Fibroblast of gingiva (primary cell): ENCODE data around the gene POLR1B.
"Not testable (repeated sequence)": the region's sequence is repeated elsewhere in the genome, so short reads cannot be mapped to it uniquely, and the experiment has no call there.

Experiments
- DNase-seq: peaks from one replicate; pipeline ENCODE4 v3.0.0-alpha.2; 2011; ENCODE audit warnings: low read depth

Gene POLR1B, protein sequence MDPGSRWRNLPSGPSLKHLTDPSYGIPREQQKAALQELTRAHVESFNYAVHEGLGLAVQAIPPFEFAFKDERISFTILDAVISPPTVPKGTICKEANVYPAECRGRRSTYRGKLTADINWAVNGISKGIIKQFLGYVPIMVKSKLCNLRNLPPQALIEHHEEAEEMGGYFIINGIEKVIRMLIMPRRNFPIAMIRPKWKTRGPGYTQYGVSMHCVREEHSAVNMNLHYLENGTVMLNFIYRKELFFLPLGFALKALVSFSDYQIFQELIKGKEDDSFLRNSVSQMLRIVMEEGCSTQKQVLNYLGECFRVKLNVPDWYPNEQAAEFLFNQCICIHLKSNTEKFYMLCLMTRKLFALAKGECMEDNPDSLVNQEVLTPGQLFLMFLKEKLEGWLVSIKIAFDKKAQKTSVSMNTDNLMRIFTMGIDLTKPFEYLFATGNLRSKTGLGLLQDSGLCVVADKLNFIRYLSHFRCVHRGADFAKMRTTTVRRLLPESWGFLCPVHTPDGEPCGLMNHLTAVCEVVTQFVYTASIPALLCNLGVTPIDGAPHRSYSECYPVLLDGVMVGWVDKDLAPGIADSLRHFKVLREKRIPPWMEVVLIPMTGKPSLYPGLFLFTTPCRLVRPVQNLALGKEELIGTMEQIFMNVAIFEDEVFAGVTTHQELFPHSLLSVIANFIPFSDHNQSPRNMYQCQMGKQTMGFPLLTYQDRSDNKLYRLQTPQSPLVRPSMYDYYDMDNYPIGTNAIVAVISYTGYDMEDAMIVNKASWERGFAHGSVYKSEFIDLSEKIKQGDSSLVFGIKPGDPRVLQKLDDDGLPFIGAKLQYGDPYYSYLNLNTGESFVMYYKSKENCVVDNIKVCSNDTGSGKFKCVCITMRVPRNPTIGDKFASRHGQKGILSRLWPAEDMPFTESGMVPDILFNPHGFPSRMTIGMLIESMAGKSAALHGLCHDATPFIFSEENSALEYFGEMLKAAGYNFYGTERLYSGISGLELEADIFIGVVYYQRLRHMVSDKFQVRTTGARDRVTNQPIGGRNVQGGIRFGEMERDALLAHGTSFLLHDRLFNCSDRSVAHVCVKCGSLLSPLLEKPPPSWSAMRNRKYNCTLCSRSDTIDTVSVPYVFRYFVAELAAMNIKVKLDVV

DNA sequence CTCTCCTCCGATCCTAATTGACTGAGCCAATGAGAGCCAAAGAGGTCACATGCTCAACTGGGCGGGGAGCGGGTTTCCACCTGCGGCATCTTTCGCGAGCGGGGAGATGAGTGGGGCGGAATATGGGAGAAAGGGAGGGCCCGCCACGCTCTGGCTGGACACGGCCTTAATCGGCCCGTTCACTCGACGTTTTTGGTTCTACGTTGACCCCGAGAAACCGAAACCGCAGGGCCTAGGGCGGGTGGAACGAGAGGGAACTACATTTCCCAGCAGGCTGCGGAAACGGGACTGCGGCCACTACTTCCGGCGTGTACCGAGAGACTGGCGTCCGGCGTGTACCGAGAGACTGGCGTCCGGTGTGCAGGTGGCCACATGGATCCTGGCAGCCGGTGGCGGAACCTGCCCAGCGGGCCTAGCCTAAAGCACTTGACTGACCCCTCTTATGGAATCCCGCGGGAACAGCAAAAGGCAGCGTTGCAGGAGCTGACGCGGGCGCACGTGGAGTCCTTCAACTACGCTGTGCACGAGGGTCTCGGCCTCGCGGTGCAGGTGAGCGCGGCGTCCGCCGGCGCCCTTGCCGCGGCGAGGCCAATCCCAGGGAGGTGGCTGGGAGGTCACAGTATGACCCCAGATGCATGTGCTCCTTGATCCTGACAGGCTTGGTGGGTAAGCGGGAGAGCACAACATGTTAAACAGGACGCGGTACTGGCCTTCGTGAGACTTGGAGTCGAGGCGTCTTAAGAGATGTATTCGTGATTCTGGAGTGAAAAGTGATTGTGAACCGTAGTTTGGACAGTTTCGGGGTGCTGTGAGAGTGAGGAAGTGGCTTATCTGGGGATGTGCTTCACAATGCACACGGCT, at the start of gene POLR1B:
POLR1B (plus strand) TSS at position 343 of the 861 bp plus-strand sequence; CDS start at position 373, 30 bp downstream.
- peak; percentile 73 for DNase-seq

DNA sequence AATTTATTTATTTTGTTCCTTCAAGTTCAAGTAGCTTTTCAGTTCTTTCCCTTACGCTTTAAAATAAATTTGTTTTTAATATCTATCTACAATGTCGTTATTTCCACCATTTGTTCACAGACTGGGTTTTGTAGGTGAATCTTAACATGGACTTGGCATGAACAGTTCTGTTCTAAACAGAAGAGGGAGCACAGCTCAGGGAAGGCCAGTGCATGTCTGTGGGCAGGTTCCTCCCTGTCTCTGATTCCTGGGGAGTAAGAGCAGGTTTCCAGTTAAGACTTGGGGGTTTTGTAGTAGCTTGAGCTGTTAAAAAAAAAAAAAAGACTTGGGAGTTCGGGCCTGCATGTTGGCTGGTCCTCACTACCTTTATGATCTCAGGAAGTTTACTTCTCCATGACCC, 49.2 kb upstream of the POLR1B start:
- no peak for DNase-seq

DNA sequence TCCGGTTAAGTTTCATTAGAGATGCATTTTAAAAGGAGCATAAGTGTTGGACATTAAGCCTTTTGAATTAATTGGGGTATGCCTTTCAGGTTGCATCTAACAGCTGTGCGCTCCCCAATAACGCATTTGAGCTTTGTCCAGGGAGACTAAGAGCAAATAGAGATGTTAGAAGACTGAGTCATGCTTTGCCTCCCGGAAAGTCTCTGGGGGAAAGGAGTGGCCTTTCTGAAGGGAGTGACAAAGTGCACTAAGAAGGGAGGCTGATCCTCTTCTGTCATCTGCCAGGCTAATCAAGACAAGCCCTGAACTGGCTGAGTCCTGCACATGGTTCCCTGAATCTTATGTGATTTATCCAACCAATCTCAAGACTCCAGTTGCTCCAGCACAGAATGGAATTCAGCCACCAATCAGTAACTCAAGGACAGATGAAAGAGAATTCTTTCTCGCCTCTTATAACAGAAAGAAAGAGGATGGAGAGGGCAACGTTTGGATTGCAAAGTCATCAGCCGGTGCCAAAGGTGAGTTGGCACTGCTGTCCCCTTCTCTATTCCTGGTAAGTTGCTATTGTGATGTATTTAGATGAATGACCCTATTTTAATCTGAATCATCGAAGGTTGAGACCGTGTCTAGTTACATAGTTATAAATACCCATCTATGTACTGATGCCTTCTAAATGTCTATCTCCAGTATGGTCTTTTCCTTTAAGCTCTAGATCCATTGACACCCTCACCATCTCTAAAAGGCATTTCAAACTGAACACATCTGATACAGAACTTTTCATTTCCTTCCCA, 48.2 kb upstream of the POLR1B start:
- DNase-seq: peak; percentile 67

DNA sequence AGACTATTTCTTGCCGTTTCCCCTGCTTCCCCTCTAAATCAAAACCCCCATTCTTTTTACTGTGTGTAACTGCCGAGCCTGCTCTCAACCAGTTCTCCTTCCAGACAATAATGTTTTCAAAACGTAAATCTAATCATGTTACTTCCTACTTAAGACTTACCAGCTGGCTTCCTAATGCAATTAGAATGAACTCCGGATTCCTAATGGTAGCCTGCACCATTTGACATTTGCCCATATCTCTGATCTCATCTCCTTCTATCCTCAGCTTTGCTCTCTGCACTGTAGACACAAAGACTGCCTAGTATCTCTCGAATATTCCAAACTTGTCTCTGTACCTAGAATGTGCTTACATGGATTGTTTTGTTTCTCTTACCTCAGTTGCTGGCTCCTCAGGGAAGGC, 47.4 kb upstream of the POLR1B start:
- DNase-seq: no peak

DNA sequence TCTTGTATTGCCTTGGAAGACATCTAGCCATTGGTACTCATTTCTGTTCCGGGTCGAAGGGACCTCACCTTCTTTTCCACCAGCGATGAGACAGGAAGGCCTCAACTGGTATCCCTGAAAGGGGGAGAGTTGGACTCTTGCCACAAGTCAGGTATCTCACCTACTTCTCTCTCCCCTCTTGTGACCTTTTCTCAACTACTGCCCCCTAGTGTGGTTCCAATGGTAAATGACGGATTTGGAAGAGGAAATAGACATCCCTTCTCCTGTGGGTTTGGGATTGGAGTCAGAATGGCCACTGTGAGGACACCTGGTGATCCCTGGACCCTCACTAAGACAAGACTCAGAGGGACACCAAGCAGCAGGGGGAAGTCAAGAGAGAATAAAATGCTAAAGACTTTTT, 46.4 kb upstream of the POLR1B start:
- DNase-seq: not testable (repeated sequence)

DNA sequence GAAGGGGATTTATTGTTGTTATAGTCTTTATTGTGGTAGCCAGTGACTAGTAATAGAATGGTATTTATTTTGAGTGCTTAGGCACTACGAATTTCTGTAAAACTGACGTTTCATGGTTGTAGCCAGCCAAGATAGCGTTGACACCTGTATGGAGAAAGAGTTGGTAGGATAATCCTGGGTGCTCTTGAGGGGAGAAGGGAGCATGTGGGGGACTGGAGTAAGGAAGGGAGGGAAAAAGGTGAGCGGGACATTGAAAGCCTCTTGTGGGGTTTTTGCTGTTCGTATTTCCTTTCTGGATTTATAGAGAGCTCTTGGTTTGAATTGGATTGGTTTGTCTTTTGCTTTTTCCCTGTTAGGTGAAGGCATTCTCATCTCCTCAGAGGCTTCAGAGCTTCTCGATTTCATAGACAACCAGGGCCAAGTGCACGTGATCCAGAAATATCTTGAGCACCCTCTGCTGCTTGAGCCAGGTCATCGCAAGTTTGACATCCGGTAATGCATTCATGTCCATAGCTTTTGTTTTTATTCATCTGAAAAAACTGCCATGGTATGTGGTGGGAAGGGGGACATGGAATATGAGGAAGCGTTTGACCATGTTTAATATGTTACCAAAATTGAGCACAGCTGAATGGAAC, 41.3 kb upstream of the POLR1B start:
- peak; percentile 50 for DNase-seq

DNA sequence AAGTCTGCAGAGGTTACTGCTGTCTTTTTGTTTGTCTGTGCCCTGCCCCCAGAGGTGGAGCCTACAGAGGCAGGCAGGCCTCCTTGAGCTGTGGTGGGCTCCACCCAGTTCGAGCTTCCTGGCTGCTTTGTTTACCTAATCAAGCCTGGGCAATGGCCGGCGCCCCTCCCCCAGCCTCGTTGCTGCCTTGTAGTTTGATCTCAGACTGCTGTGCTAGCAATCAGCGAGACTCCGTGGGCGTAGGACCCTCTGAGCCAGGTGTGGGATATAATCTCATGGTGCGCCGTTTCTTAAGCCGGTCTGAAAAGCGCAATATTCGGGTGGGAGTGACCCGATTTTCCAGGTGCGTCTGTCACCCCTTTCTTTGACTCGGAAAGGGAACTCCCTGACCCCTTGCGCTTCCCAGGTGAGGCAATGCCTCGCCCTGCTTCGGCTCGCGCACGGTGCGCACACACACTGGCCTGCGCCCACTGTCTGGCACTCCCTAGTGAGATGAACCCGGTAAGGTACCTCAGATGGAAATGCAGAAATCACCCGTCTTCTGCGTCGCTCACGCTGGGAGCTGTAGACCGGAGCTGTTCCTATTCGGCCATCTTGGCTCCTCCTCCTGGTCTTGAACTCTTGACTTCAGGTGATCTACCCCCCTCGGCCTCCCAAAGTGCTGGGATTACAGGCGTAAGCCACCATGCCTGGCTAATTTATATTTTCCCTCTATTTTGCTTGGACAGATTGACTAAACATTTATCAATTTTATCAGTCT, 32.8 kb upstream of the POLR1B start:
- DNase-seq: not testable (repeated sequence)

DNA sequence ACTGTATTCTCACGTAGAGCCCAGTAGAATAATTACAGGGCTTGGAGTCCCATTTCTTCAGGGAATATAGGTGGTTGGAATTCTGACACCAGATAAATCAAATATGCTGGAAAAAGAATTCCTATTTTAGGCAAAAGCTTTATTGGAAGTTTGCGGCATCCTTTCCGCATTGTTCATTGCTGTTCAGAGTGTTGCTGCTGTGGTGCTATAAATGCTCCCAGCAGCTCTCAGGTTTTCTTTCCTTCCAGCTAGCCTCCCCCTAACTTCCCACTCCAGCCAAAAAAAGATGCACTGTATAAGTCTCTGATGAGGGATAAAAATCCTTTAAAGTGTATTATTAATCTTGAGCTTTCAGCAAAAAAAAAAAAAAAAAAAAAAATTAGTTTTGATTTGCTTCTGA, 25.5 kb upstream of the POLR1B start:
- DNase-seq: no peak

DNA sequence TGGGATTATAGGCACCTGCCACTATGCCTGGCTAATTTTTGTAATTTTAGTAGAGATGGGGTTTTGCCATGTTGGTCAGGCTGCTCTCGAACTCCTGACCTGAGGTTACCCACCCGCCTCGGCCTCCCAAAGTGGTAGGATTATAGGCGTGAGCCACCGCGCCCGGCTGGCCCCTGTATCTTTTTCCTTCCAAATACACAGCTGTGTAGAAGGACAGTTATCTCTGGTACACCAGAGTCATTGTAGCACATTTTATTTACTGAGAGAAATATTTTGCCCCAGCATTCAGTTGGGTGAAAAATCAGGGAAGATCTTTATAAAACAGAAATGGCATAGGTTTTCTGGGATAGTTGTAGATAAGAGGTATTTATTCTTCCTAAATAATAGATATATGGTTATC, 23.5 kb upstream of the POLR1B start:
- DNase-seq: no peak

DNA sequence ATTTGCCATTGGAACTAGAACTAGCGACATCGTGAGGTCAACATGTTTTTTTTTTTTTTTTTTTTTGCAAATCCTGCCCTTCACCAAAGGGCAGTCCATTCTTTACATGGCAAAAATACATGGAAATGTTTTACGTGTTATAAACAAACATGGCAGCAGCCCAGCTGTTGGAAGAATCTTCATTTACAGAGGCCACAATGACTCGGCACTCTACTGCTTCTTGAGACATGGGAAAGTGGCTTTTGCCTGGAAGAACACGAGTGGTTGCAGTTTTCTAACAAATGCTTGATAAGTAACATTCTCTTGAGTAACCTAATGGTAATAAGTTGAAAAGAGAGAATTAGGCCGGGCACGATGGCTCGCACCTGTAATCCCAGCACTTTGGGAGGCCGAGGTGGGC, 22.8 kb upstream of the POLR1B start:
- DNase-seq: no peak

DNA sequence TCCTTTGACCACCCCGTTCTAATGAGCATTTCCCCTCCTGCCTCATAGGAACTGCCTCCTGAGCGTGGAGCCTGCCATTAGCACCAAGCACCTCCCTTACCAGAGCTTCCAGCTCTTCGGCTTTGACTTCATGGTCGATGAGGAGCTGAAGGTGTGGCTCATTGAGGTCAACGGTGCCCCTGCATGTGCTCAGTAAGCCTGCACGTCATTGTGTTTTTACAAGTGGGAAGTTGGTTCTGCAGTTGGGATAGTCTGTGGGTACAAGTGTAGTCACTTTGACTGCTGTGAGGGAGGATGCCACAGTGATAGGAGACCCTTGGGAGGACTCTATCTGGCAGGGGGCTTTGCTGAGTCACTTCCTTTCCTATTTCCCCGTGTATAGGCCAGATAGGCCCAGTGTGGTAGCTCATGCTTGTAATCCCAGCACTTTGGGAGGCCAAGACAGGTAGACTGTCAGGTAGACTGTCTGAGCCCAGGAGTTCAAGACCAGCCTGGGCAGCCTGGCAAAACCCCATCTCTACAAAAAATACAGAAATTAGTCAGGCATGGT, 22.0 kb upstream of the POLR1B start:
- no peak for DNase-seq

DNA sequence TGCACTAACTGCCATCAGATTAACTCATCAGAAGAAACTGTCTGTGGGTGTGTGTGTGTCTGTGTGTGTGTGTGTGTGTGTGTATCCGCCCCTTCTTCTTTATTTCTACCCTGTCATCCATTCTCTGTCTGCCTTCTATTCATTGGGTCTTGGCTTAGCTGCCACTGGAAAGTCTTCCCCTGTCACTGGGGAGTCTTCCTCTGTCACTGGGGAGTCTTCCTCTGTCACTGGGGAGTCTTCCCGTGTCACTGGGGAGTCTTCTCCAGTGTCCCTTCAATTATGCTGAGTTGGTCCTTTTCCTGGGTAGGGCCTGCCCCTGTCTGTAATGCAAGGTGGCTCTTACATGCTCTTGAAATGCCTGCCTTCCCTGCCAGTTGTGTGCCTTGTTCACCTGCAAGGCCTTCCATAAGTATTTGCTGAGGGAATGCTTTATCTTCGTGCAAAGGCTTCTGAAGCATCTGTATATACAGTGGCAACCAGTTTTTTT, 18.9 kb upstream of the POLR1B start:
- no peak for DNase-seq

DNA sequence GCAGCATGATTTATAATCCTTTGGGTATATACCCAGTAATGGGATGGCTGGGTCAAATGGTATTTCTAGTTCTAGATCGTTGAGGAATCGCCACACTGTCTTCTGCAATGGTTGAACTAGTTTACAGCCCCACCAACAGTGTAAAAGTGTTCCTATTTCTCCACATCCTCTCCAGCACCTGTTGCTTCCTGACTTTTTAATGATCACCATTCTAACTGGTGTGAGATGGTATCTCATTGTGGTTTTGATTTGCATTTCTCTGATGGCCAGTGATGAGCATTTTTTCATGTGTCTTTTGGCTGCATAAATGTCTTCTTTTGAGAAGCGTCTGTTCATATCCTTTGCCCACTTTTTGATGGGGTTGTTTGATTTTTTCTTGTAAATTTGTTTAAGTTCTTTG, 18.0 kb upstream of the POLR1B start:
- DNase-seq: not testable (repeated sequence)

DNA sequence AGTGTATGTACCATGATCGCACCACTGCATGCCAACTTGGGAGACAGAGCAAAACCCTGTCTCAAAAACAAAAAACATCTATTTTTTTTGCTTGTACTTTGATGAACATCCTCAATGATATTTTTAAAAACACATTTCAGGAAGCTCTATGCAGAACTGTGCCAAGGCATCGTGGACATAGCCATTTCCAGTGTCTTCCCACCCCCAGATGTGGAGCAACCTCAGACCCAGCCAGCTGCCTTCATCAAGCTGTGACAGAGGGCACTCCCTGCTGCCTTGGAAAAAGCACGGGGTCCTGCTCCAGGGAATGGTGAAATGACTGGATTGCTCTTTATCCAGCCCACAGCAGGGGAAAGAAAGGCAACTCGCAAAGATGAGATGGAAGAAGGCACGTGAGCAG, 13.7 kb upstream of the POLR1B start:
- no peak for DNase-seq

DNA sequence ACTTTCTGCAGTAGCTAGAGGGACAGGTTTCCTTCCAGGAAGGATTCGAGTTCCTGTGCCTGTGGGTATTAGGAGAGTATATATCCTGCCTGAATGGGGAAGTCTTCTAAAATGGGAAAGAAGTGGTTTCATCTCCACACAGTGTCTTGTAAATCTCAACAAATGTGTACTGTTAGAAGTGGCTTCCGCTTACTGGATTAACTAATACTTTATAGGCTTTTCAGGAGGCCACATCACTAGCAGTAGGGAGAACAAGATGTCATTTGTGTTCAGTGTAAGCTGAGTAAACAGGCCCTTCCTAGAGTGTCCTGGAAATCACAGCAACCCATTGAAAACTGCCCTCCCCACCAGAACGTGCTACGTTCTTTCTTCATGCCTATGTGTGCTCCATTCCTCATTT, 12.5 kb upstream of the POLR1B start:
- no peak for DNase-seq

DNA sequence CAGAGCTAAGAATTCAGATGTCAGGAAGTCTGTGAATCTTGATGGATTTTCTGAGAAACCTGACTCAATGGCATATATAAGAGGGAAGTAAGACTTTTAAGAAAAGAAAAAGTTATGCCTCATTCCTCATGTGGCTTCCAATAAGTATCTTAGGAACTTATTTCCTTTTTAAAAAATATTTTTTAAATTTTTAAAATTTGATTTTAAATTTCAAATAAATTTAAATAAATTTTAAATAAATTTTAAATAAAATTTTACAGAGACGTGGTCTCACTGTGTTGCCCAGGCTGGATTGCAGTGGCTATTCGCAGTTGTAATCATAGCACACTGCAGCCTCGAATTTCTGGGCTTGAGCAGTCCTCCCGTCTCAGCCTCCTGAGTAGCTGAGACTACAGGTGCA, 11.5 kb upstream of the POLR1B start:
- DNase-seq: no peak

DNA sequence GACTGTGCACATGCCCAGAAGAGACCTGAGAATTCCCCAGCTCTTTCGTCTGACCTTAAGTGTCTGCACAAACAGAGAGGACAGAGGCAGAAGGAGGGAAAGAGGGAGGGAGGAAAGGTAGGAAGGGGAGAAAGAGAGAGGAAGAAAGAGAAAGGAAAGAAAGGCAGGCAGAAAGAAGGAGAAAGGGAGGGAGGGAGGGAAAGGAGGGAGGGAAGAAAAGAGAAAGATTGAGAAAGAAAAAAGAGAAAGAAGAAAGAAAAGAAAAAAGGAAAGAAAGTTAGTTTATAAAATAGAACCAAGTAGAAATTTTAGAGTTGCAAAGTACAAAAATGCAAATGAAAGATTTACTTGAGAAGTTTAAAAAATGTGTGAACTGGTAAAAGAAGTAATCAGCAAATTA, 7.4 kb upstream of the POLR1B start:
- DNase-seq: no peak

DNA sequence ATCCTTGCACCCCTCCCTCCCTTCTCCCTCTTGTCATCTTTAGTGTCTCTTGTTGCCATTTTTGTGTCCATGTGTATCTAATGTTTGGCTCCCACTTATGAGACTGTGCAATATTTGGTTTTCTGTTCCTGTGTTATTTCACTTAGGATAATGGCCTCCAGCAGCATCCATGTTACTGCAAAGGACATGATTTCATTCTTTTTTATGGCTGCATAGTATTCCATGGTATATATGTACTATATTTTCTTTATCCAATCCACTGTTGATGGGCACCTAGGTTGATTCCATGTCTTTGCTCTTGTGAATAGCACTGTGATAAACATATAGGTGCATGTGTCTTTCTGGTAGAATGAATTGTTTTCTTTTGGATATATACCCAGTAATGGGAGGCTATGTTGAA, 5.6 kb upstream of the POLR1B start:
- not testable (repeated sequence) for DNase-seq

DNA sequence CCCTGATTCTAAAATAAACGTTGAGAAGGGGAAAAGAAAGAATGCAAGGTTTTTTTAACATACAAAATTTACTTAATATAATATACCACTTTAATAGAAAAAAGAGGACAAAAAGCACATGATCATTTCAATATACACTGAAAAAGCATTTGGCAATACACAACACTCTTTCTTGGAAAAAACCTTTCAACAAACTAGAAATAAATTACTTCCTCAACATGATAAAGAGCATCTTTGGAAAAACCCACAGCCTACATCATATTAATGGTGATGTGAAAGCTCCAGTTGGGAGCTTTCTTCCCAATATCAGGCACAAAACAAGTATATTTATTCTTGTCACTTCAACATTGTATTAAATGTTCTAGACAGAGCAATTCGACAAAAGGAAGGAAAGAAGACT, 3.0 kb upstream of the POLR1B start:
- no peak for DNase-seq
